HG03196 (cell line): ENCODE data around the gene POSTN.

Source experiments
- ATAC-seq: cut with Tn5 transposase; IDR thresholded peaks from one replicate; pipeline ENCODE4 v1.9.1; 2021; ENCODE audit not compliant: unreplicated experiment

Gene POSTN

GRCh38 chr13:37598597-37598996 lies at the start of gene POSTN:
TSS of gene POSTN (minus strand) at chr13:37598768. CDS start at chr13:37598726, 42 bp downstream.
- ATAC-seq = no peak

- no peak for ATAC-seq
Observed at GRCh38 chr13:37647031-37647650, 48.6 kb upstream of the POSTN start.

DNA sequence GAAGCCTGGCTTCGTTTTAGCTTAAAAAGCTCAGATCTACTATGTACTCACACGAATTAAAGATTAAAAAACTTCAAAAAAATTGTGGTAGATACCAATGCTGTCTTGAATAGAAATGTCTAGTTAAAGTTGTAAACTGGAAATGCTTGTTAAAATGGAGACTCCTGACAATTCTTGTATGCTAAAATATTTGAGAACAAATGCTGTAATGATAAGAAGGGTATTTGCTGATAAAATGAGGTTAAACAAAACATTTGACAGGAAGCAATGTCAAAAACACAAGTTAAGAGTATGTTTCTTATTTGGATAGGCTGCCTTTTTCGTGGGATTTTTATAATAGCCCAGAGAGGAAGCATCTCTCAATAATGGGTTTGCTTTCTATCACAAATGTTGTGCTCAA lies 48.0 kb upstream of the POSTN start:
- ATAC-seq = no peak

- no peak for ATAC-seq
Observed at GRCh38 chr13:37645181-37645740, 46.7 kb upstream of the POSTN start.

GRCh38 chr13:37641391-37641790 lies 42.8 kb upstream of the POSTN start:
- ATAC-seq = no peak

DNA sequence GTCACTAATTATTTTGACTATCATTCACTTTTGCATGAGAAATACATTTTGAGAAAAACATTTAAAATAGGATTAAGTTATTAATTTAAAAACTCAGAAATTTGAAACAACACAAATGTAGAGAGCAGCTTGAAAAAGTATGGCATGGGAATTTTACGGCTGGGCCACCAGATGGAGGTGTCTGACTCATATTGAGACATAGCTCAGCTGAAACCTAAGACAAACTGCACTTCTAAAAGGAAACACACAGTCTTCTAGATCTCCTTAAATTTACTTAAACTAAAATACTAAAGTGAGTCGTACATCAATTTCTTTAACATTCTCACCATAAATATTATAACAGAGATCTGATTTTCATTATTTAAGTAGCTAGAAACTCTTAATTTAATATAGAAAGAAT lies 41.9 kb upstream of the POSTN start:
- ATAC-seq = no peak

DNA sequence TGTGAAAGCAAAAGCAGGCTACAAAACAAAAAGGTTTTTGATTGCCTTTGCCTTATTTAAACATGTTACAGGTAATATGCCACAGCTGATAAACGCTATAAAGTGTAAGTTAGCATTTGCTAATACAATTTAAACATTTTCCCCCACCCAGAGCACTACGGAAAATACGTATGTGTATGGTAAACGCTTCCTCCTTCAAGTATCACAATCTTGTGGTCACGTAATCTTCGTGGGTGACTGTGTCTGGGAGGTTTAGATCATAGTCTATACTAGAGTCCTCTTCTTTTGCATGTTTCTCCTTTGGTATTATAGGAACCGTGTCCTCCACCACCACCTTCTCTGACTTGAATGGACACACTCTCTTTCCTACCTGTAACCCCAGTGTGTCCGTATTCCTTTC lies 38.1 kb upstream of the POSTN start:
- no peak for ATAC-seq

DNA sequence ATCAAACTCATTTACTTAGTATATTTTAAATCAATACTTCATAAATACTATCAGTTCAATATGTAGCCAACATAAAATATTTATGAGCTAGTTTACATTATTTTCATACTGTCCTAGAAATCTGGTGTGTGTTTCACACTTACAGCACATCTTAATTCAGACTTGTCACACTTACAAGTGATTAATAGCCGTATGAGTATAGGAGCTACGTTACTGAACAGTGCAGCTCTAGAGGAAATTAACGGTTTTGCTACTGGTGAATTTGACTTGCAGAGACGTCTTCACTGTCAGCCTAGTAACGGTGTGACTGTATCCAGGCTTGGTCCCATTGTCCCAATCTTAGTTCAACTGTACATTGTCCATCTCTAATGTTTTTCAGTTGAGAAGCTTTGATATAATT lies 33.7 kb upstream of the POSTN start:
- ATAC-seq = no peak

DNA sequence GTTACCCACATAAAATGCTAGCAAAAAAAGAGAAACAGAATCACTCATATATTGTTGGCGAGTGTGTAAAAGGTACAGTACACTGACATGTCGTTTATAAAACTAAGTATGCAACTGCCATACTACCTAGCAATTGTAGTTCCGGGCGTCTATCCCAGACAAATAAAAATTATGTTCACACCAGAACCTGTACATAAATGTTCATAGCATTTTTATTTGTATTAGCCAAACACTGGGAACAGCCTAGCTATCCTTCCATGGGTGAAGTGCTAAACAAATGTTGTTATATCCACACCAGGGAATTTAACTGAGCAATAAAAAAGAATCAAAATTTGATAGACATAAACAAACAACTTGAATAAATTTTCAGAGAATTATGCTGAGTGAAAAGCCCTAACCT lies 28.9 kb upstream of the POSTN start:
- no peak for ATAC-seq

DNA sequence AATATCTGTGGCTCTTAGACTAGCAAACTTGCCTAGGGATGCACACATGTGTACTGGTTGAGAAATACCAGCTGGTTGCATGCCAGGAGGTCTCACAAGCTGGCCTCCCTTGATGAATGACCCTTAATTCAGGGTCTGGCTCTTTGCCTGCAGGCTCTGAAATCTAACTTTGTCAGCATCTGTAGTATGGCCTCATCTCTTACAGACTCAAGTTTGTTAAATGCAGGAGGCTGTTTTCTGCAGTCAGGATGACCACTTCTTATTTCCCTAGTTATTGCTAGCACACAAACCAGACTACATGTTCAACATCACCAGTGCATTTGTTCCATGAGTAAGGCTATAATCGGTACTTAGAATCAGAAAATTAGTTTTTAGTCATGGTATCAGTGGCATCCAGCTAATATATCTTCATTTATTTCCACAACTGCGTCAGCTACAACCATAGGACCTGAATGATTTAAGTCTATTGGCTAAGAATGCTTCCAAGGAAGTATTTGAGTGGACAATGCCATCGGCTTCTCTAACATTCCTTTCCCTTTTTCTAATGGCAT lies 23.3 kb upstream of the POSTN start:
- no peak for ATAC-seq

DNA sequence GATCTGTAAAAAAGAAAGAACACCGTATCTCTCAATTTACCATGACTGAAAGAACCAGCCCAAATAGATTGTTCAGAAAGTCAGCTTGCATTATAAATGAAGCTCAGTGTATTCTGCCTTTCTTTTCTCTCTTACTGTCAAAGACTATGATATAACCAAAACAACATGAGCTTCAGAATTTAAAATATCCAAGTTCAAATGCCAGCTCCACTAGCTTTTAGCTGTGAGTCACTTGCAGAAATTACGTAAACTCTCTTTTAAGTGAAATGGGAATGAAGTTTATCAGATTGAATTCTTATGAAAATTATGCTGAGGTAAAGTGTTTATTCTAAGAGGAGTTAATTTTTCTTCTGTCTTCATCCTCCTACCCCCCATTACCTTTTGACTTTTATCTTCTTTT lies 20.0 kb upstream of the POSTN start:
- no peak for ATAC-seq

DNA sequence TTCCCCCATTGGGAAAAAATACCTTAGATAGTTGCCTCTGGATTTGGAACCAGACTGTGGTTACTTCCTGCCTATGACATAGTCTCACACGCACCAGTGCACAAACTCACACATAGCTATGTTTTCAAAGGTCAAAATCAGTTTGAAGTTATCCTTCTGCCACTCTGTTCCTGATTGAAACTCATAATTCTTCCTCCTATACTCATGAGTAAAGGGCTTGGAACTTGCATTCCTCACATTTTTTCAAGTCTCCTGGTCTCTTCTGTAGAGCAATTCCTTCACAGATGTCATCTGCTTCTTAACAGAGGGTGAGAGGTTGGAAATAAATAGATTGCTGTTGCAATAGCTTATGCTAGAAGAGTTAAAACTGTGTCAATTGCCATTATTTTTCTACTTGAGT lies 18.6 kb upstream of the POSTN start:
- ATAC-seq = no peak

DNA sequence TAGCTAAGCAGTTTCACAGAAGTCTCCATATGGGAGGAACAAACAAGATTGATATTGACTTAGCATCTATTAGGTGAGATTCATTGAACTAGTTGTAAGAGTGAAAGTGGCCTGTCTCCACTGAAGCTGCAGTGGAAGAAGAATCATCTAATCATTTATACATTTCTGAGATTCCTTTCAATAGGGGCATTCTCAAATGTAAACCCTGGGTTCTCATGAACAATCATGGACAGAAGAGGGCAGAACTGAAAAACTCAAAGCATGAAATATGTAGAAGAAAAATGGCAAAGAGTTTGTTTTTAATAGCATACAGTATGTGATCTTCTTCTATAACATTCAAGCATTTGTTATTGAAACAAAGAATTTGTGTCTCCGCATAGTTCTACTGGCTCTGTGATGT lies 17.6 kb upstream of the POSTN start:
- ATAC-seq = no peak

- no peak for ATAC-seq
Observed at GRCh38 chr13:37615276-37615675, 16.7 kb upstream of the POSTN start.

DNA sequence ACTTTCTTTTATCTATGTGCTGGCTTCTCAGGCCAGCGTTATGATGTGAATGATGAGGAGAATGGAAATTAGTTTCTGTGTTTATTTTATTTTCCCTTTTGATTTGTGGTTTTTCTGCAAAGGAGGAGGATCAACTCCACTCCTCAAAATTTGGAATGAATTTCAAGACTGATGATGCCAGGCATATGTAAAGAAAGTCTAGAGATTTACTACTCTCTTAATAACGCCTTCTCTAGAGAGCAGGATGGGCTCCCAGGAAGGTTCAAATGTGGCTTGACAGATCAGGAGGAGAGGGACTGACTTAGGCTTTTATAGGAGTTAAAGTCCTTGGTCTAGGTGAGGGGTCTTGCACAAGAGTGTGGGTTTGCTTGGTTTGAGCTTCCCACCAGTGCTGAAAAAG lies 15.1 kb upstream of the POSTN start:
- ATAC-seq = no peak

DNA sequence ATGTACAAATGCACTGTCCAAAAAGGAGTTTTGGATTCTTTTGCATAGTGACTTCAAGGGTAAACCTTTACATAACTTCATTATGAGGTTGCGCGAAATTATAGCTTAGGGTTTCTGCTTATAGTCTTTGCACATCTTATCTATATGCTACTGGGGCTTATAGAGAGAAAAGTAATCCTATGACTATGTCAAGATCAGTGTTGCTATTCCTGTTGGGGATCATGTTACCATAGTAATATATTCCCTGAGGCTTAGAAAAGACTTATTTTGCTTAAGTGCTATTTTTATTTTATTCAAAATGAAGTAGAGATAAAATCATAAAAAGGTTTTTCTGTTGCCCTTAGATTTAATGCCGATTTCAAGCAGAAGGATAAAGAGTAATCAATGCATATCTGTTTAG lies 14.7 kb upstream of the POSTN start:
- no peak for ATAC-seq

- no peak for ATAC-seq
Observed at GRCh38 chr13:37608750-37609339, 10.3 kb upstream of the POSTN start.

DNA sequence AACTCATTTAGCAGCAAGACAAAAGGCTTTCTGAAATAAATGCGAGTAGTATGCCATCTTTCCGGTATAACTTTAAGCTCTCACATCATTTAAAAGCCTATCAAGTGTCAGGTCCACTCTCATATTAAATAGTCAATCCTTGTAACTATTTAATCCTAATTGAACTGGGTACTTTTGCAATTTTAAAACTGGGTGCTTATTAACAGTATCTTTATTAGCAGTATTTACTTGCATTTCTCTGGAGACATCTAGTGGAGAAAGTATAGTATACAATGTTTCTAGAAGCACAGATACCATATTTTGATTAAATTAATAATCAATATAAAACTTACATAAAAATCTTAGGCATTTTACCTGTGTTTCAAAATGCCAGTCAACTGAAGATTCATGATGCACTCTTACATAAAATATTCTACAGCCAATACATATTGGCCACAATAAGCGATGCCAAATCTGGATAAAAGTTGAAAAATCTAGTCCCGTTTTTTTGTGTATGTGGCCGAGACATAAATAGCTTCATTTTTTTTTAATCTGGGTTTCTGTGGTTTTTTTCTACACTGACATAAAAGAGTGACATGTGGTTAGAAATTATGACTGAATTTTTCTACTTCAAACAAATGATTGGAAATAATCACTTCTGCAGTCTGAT lies 4.3 kb upstream of the POSTN start:
- no peak for ATAC-seq

- ATAC-seq = no peak
Observed at GRCh38 chr13:37601648-37602440, 3.3 kb upstream of the POSTN start.

DNA sequence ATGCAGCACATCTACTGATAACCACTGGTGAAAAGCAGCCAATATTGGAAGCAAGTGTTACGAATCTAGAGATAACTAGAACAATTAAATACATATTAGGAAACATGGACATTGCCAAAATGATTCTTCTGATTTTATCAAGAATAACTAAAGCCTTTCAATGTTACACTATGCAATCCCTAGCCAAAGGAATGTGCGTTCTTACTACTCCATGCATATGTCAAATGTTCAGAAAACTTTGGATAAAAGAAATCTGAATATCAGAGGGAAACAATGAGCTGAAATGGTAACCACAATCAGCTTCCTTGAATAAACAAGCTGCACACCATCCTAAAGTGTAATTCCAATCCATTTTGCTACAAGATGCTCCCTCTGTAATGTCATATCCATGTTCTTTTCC lies 951 bp upstream of the POSTN start:
- no peak for ATAC-seq

GRCh38 chr13:37597477-37598025 lies 1.0 kb downstream of the POSTN start:
- ATAC-seq = no peak
